NCI-H748 (cell line): Measurements from ENCODE around the gene MTOR.
A peak's percentile ranks its signal among the peaks of the same experiment; 100 is the strongest.

Experiments used
- DNase-seq: peaks from one replicate; lab custom pipeline; 2025; ENCODE audit not compliant: unreplicated experiment; lab: John Stamatoyannopoulos, UW

Gene MTOR

DNA sequence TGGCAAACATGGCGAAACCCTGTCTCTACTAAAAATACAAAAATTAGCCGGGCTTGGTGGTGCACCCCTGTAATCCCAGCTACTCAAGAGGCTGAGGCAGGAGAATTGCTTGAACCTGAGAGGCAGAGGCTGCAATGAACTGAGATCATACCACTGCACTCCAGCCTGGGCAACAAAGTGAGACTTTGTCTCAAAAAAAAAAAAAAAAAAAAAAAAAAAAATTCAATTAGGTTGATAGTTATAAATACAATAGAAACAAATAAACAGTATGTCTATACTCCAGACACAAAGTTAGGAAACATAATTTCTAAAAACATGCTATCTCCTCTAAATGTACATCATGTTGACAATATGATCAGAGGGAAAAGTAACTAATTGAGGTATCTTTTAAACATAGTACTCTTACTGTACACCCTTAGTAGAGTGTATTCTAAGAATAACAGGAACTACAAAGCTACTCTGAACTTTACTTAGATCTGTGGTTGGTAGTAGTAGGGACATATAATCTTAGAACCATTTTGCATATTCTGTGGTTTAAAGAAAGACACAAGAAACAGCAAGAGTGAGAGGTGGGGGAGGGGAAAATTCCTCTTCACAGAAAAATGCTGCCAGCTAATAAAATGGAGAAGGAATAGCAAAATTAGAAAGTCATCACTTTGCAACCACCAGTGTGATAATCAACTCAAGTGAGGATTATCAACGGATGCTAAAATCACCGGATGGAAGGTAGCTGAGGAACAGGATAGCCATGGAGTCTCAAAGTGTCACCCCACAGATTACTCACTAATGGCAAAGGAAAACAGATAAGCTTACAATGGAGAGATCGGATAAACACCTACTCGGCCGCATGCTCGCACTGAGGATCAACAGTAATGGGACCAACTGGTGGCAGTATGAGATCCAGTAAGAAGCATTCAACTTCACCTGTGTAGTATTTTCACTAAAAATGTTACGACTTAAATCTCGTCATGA lies 35.0 kb downstream of the MTOR start:
- no peak for DNase-seq

DNA sequence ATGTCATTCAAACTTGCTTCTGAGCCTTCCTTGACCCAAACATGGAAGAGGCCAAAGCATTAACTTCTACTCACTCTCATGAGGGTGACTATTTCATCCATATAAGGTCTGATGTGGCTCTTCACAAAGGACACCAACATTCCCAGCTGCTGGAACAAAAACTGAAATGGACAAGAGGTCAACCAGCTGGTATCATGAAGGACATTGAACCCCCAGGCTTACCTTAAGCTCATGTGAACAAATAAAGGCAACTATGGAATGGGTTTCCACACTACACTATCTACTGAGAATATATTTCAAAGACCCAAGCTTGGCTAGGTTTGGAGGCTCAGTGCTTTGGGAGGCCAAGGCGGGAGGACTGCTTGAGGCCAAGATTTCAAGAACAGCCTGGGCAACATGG lies 46.3 kb downstream of the MTOR start:
- no peak for DNase-seq

DNA sequence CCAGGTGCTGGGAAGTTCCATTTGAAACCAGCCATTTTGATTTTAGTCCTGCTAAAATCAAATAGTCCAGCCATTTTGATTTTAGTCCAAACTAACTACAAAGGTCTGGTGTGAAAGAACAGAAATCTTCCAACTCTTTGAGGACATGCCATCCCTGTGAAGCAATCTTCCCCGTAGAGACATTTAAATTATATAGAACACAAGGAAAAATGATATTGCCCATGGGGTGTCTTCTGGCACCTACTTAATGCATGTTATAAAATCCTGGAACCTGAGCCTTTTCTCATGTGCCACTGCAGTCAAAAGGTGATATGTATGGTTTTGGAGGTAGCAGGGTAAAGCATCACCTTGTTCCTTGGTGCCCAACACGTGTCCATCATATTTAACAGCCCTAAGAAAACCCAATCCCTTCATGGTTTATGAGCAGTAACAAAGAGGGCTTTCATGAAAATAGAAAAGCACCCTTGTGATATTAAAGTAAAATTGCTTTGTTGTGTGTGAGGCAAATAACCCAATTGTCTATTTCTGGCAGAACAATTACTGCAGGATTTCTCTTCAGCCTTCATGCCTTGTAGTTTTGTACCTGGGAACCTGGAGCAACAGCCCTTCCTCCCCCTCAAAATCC lies 46.9 kb downstream of the MTOR start:
- DNase-seq: no peak

DNA sequence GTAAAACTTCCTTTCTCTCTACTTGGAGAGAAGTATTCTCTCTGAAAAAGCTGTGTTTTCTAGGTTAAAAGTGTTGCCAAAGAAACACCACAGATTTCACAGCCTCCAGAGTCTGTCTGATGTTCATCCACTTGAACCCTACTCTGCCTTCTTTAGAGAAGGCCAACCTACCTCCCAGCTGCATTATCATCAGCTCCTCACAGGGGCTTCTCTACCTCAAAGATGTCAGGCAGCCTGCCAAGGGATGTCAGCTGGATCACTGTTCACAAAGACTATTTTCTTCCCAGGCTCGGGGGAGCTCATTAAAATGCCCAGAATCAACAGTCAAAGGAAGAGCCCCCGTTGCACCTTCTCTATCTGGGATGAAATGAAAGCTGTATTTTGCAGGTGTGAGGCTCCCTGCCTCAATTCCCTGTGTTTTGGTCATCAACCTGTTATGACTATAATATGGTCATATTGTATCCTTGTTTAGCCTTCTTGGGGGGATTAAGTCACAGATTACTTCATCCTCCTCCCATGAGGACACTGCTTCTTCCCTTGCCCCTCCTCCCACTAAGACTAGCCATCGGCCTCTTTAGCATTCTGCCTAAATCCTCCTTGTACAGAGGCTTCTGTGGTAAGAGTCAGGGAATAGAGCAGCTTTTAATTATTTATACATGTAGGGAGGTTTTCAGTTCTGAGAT lies 47.5 kb downstream of the MTOR start:
- DNase-seq: no peak

DNA sequence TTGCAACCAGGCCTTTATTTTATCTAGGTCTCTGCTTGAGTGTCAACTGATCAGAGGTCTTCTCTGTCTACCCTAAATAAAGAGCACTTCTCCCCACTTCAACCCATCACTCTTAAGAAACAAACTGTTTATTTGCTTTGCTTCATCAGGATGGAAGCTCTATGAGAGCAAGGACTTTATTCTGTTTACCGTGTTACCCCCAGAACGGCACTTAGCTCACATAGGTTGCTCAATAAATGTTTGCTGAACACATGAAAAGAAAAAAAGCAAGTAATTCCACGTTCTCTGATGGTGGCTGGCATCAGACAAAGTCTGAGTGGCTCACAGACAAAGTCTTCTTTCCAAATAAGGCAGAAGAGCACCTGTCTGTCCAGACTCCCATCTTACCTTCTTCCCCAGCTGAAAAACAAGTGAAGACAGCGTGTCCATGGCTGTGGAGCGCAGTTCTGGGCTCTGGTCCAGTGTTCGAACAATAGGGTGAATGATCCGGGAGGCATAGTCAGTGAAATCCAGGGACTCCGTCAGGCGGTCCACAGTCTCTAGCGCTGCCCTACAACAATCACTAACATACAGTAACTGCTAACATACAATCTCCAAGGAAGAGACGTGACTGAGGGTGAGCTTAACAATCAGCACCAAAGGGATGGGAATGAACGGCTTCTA lies 50.3 kb downstream of the MTOR start:
- no peak for DNase-seq

DNA sequence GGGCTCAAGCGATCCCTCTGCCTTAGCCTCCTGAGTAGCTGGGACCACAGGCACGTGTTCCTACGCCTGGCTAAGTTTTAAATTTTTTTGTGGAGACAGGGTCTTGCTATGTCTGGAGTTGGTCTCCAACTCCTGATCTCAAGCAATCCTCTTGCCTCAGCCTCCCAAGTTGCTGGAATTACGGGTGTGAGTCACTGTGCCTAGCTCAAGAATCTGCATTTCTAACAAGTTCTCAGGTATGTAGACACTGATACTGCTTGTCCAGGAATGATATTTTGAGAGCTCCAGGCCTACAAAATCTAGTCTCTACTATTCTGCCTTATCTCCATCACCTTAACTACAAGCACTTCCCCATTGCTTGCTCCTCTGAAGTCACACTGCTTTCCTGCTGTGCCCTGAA lies 50.9 kb downstream of the MTOR start:
- DNase-seq: no peak

DNA sequence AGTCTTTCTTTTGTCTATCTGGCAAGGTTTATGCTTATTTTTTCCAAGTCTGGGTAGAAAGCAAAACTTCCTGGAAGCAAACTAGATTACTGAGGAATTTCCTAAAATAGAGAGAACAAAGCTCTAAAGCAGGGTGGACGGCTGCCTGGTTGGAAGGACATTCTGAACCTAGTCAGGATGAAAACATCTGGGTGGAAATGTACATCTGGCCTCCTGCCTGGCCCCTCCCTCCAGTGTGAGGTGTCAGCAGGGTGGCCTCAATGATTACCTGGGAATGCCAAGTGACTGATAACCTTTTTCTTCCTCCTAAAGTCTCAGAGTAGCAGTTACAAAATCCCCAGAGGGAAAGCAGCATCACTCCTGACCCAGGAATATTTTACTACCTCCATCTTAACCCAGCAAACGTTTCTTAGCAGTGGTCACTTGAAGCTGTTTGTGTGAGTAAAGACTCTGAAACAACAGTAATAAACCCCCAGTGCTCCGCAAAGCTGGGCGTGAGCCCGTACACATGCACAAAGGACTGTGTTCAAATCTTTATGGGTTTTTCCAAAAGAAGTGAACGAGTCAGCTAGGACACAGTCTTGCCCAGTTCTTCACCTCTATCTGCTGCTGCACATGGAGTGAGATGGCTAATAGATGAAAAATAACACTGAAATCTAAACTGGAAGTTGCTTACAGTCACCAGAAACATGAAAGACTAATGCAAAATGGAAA lies 54.3 kb downstream of the MTOR start:
- no peak for DNase-seq

DNA sequence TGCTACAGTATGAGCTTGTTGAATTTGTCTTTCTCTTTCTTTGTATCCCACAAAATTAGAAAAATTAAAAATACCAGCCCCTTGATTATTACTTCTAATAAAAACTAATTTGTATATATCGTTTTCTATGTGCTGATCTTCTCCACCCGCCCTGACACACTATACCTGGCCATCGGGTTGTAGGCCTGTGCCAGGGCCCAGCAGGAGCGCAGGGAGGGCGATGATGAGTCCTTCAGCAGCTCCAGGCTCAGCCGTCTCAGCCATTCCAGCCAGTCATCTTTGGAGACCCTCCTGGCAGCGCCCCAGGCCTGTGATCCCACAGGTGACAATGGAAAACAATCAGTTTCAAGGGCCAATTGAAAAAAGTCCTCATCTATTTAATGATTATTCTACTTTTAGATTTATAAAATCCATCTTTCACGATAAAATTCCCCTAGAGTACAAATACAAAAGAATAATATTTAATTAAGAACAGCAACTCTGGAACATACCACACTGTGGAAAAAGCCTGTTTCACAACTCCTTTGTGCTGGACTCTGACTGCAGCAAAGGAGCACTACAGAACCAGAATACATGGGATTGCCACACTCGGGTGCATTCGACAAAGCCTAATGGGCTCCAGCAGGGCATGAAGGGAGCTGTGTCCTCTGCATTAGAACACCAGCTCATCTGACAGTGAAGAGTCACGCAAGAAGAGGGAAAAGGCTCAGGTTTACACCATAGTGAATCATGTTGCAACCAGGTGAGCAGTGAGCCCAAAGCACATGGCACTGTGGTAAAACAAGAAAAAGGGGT lies 57.8 kb downstream of the MTOR start:
- no peak for DNase-seq

DNA sequence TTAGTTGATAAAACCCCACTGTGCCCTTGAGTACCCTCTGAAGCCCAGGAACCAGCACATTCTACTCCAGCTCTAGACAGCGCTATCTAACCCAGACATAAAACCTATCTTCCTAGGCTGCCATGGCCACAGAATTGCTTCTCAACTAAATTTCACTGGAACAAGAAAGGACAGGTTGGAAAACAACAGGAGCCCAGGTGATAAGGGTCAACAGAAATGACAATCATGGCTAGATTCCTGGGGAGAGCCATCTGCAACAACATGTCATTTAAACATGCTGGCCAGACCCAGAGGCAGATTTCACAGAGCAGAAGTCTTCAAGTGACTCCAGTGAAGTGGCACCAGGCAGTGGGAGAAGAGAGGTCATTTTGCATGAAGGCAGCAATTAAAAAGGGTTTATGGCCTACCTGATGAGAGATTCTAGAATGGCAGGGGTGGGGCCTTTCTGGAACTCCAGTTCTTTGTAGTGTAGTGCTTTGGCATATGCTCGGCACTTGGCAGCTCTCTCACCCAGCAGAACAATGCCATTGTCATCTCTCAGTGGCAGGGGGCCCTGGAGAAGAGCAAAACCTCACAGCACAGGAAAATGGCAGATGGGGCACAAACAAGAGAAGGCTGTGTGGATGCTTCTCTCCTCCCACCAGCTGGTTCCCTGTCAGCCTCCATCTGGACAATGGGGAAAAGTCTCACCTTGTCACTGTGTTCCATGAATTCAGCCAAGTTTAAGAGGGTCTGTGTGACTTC lies 63.3 kb downstream of the MTOR start:
- peak; percentile 88 for DNase-seq

DNA sequence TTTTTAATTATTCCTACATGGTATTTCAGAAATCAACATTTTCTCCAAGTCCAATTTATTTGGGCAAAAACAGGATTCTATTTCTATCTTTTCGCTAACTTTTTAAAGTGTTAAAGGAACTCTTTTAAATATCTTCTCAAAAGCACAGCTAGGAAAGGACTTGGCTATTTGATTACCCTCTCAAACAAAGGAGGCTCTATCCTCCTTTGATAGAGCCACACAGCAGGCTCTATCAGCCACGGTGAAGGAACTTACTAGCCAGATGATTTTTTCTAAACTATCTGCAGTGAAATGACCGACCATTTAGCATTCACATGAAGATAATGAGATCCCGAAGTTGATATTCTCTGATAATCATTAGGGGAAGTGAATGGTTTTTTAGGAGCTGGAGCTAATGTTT lies 64.1 kb downstream of the MTOR start:
- DNase-seq: no peak

DNA sequence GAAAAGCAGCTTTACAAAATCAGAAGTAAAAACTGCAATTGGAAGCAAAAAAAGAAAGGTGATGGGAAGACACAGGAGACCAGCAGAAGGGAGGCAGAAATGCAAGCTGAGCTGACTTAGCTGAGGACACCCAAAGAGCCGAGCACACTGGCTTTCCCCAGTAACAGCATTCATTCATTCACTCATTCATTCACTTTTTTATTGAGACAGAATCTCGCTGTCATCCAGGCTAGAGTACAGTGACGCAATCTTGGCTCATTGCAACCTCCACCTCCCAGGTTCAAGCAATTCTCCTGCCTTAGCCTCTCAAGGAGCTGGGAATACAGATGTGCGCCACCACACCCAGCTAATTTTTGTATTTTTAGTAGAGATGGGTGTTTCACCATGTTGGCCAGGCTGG lies 65.0 kb downstream of the MTOR start:
- no peak for DNase-seq

DNA sequence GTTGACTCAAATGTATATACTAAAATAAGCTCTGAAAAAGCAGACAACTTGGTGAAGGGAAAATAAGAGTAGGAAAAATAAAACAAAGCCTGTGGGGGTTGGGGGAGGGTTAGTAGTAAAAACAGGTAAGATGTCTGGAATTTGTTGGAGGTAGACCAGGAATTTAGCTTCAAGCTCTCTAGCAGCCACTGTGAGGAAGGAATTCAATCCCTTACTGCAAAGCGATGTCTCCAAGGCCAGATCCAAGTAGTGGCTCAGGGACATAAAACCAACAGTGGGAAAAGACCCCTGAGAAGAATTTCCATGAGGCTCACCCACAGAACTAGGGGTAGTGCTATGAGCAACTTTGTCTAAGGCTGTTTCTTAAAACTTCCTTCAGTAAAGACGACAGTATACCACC lies 65.4 kb downstream of the MTOR start:
- DNase-seq: no peak

DNA sequence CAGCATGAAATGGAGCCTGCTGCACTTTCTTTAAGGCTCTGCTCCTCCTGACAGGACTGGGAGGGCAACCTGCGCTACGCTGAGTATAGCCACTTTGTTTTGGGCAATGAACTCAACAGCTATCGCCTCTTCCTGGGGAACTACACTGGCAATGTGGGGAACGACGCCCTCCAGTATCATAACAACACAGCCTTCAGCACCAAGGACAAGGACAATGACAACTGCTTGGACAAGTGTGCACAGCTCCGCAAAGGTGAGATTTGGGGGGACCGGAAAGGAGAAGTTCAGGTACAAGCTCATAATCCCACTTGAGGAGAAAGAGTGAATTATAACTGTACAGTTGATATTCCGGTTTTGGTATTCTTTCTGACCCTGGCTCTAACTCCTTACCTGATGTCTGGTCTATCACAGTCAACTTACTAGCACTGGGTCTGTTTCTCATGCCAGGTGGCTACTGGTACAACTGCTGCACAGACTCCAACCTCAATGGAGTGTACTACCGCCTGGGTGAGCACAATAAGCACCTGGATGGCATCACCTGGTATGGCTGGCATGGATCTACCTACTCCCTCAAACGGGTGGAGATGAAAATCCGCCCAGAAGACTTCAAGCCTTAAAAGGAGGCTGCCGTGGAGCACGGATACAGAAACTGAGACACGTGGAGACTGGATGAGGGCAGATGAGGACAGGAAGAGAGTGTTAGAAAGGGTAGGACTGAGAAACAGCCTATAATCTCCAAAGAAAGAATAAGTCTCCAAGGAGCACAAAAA lies 67.8 kb downstream of the MTOR start:
- DNase-seq: no peak

DNA sequence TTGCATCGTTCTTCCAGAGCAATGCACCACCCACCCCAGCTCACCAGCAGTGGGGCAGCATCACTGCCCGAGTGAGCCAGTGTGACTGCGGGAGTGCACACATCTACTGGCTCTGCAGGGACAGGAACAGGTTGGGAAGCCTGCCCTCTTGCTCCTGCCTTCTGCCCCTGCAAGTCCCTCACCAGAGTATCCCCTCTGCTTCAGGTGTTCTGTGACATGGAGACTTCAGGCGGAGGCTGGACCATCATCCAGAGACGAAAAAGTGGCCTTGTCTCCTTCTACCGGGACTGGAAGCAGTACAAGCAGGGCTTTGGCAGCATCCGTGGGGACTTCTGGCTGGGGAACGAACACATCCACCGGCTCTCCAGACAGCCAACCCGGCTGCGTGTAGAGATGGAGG lies 69.0 kb downstream of the MTOR start:
- no peak for DNase-seq

DNA sequence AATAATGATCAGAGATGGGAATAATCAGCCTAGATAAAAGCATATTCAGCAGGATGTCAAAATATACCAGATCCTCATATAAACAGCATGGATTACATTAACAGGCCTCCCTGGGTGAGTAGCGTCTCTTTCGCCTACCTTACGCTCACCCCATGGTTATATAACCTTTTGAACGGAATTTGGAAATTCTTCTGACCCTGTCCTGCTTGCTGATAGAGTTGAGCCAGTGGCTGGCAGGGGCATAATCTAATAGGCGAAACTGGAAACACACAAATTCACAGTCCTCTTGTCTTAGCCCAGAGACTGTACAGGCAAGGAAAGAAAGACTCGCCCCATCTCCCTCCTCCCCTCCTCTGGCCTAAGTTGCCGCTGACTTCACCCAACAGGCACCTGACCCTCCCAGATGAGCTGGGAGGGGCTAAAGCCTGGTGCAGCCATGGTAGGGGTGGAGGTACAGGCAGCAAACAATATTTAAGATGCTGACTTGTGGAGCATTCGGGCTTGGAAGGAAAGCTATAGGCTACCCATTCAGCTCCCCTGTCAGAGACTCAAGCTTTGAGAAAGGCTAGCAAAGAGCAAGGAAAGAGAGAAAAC lies 73.4 kb downstream of the MTOR start, which contains the start of gene ANGPTL7:
Gene ANGPTL7 (plus strand): TSS at position 498 of the 594 bp plus-strand sequence. CDS start 225 bp downstream, outside the sequence.
- DNase-seq: no peak

DNA sequence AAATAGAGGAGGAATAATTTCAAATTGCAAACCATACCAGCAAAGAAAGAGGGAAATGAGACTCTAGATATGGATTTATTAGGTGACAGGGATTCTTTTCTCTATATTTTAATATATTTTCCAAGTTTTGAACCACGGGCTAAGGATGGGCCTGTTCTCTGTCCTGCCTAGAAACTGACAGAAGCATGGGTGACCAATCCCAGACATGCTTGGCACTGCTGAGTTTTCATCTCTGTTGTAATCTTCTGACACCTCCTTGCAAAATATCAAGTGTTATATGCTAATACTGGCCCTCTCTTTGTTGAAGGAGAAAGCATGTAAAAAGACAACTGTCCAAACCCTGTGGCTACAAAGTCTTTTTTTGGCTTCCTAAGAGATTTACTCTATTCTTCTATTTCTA lies 74.0 kb downstream of the MTOR start:
- no peak for DNase-seq

DNA sequence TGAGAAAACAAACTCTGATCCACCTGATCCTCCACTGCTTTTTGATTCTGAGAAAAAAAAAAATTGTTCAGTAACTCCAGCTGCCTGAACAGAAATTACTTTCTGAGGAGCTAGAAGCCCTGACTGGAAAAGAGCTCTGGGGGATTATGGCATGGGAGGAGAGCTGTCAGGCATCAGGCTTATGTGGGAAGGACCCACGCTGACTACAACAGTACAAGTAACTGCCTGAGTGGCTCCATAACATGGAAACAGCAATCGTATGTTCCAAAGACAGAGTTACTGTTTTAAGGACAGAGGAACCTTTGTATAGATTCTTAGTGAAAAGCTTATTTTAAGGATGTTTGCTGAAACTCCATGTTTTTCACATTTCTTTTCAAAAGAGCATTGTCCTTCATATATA lies 74.4 kb downstream of the MTOR start:
- no peak for DNase-seq

DNA sequence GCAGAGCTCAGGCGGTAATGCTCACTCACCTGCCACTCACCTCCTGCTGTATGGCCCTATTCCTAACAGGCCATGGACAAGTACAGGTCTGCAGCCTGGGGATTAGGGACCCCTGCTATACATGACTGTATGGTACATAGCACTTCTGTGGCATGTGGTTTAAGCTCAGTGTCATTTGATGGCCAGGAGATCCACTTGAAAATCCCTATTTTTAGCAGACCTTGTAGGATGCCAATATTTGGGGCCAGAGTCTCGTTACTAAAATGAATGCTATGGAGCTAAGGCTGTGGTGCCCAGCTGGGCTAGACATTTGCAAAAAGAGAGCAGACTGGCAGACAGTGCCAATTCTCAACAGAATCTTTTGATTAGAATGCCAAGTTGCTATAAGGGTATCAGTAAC lies 74.9 kb downstream of the MTOR start:
- no peak for DNase-seq
